Measurements from ENCODE around the gene MCF2L. TPM values are rescaled to one million over a fixed set of nuclear protein-coding genes. Genes with fewer than 3 reads are reported as not detected.

The MCF2L gene
- total and polyA plus RNA-seq, 10 of the 15 experiments (the other 5 are each of a cell fraction or from before 2014, with no cell fraction given), result 0.06 to 1.1 (median 0.21) TPM; not detected in 2

- no peak overlapping the region for H3K4me2 ChIP-seq (ENCODE audit: control insufficient read depth, insufficient read depth)
- H3K79me2 ChIP-seq (ENCODE audit: control insufficient read depth, insufficient read depth, low read length), result no peaks in the 10 kb centered on the region
- ChIA-PET RAD21 (ENCODE audit: unreplicated experiment) (no interaction called here), CTCF (no interaction called here), SMC1A (ENCODE audit: uncharacterized antibody, unreplicated experiment) (no interaction called here), POLR2A (no interaction called here)
- no peak overlapping the region for H3K27ac ChIP-seq (ENCODE audit: control insufficient read depth, insufficient read depth)
- DNase-seq (ENCODE audit: low read depth, low spot score) (no peak), ATAC-seq (no peak), FAIRE-seq (no peak)
- H3K4me3 ChIP-seq, result no peak overlapping the region
- H4K20me1 ChIP-seq (ENCODE audit: control insufficient read depth, insufficient read depth), result no peaks in the 10 kb centered on the region
- in situ Hi-C loops (cut with MboI), result no loop called here
- no peaks in the 10 kb centered on the region for H3K4me1 ChIP-seq (ENCODE audit: control insufficient read depth, insufficient read depth, low read length)
- no TSS peak for BruUV-seq (replicated peaks)
- no peaks in the 10 kb centered on the region for H3K27me3 ChIP-seq (replicated peaks in 1 of 2; ENCODE audit: control insufficient read depth in 2 of 2, insufficient read depth in 2 of 2, low read length in 1 of 2)
- no peak overlapping the region for H2AFZ ChIP-seq (ENCODE audit: control insufficient read depth, low read depth, low read length)
- no peak overlapping the region for H3K9ac ChIP-seq (ENCODE audit: control insufficient read depth, insufficient read depth, low read length)
- TF ChIP-seq ZSCAN29 (IDR thresholded peaks at IDR 0.05) (no peak), ZNF622 (IDR thresholded peaks at IDR 0.05) (no peak), EP300 (IDR thresholded peaks at IDR 0.05; ENCODE audit: borderline replicate concordance in 1 of 2, control insufficient read depth in 1 of 2, low read depth in 2 of 2, low read length in 2 of 2) (no peak), ATF2 (IDR thresholded peaks at IDR 0.05; ENCODE audit: low read length) (no peak), ZNF384 (IDR thresholded peaks at IDR 0.05; ENCODE audit: borderline replicate concordance, low read depth, low read length) (no peak), CEBPZ (IDR thresholded peaks at IDR 0.05; ENCODE audit: low read depth, low read length) (no peak), POLR2A (IDR thresholded peaks at IDR 0.05; ENCODE audit: low read depth, low read length) (no peak), KDM1A (IDR thresholded peaks at IDR 0.05; ENCODE audit: borderline replicate concordance) (no peak), HDAC2 (IDR thresholded peaks at IDR 0.05) (no peak), CBX5 (IDR thresholded peaks at IDR 0.05; ENCODE audit: low read depth) (no peak), RELA (IDR thresholded peaks at IDR 0.05; ENCODE audit: borderline replicate concordance, partially characterized antibody) (no peak), E4F1 (IDR thresholded peaks at IDR 0.05; ENCODE audit: borderline replicate concordance, partially characterized antibody) (no peak), PAX8 (IDR thresholded peaks at IDR 0.05) (no peak), NFYB (IDR thresholded peaks at IDR 0.05; ENCODE audit: insufficient read depth, low read depth, low read length) (no peak), NR2C2 (IDR thresholded peaks at IDR 0.05; ENCODE audit: borderline replicate concordance, control insufficient read depth, insufficient read length, low read depth) (no peak), WRNIP1 (IDR thresholded peaks at IDR 0.05; ENCODE audit: borderline replicate concordance, low read depth, low read length) (no peak)
- H3K36me3 ChIP-seq (ENCODE audit: control insufficient read depth in 2 of 2, insufficient read depth in 2 of 2, low read length in 1 of 2), result no peaks in the 10 kb centered on the region
- no peaks in the 10 kb centered on the region for H3K9me3 ChIP-seq (replicated peaks; ENCODE audit: control insufficient read depth, insufficient read depth, low read length)
- intact Hi-C loops (cut with micrococcal nuclease; ENCODE audit: unreplicated experiment), result no loop called here
- 32% methylated on average over 9 of the region's 9 CpGs for WGBS (ENCODE audit: insufficient coverage, insufficient replicate concordance, low lambda C conversion rate, missing lambda C conversion rate)
Observed at GRCh38 chr13:113103646-113104045, 134.6 kb downstream of the MCF2L start.
